Measurements from ENCODE around the gene FZD7. TPM values are rescaled to one million over a fixed set of nuclear protein-coding genes. Genes with fewer than 3 reads are reported as not detected.

The FZD7 gene
- total and polyA plus RNA-seq, 9 of the 15 experiments (the other 6 are each of a cell fraction or from before 2014, with no cell fraction given), result 0.11 to 2.4 (median 0.69) TPM

DNA sequence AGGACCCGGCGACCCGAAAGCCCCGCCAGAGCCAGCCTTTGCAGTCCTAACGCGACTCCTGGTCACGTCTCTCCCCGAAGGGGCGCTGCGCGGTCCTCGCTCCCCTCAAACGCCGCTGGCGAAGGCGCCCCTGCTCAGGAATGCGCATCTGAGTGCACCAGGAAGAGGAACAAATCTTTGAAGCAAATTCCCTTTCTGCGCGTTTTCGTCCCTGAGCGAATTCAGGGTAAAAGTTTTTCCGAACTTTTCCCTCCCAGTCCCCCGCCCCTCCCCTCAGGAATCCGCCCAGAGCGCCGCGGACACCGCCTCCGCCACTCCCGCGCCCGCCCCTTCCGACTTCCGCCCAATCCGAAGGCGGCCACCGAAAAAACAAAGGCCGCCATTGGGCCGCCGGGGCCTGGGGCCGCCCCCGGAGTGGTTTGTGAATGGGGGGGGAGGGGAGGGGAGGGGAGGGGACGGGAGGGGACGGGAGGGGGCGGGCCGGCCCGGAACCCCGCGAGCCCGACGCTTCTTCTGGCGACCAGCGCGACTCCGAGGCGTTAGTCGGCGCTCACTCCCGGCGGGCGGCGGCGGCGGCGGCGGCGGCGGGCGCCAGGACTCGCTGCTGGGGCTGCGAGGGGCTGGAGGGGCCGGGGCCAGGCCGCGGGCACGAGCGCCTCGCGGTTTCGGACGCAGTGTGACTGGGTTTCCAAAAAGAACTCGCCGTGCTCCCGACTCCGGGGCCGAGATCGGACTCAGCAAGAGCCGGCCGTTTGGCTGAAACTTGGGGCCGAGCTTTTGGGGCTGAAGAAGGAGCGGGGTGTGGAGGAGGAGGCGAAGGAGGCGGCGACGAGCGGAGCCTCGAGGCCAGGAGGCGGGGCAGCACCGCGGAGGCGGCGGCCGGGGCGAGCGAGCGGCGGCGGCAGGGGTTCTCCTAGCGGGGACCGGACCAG is at the start of gene FZD7 (continued):
- TF ChIP-seq ZNF79 (CRISPR knock-in tag; IDR thresholded peaks at IDR 0.05; ENCODE audit: low read depth), result no peak
- TF ChIP-seq XRCC4 (IDR thresholded peaks at IDR 0.05; ENCODE audit: extremely low read depth, insufficient read depth, insufficient read length), result no peak
- no peak for TF ChIP-seq NUFIP1 (IDR thresholded peaks at IDR 0.05; ENCODE audit: partially characterized antibody)
- no peak for TF ChIP-seq CBX2 (IDR thresholded peaks at IDR 0.05; ENCODE audit: insufficient read depth, low read length, poor library complexity, severe bottlenecking)
- no peak for TF ChIP-seq ZNF282 (CRISPR knock-in tag; IDR thresholded peaks at IDR 0.05)
- no peak for TF ChIP-seq YBX1 (IDR thresholded peaks at IDR 0.05)
- peak; percentile 29 for TF ChIP-seq CCNT2 (IDR thresholded peaks at IDR 0.05; ENCODE audit: borderline replicate concordance, extremely low read depth, insufficient read length, low read depth, low read length)
- peak; percentile 68 for TF ChIP-seq CREM (IDR thresholded peaks at IDR 0.05; ENCODE audit: low read depth)
- TF ChIP-seq, protein P1, sequence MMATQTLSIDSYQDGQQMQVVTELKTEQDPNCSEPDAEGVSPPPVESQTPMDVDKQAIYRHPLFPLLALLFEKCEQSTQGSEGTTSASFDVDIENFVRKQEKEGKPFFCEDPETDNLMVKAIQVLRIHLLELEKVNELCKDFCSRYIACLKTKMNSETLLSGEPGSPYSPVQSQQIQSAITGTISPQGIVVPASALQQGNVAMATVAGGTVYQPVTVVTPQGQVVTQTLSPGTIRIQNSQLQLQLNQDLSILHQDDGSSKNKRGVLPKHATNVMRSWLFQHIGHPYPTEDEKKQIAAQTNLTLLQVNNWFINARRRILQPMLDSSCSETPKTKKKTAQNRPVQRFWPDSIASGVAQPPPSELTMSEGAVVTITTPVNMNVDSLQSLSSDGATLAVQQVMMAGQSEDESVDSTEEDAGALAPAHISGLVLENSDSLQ (IDR thresholded peaks at IDR 0.05), result no peak
- peak; percentile 13 for TF ChIP-seq NEUROD1 (IDR thresholded peaks at IDR 0.05; ENCODE audit: borderline replicate concordance, low read depth, low read length, partially characterized antibody)
- peak; percentile 39; the same call in 1 of the 2 replicates for TF ChIP-seq ZBTB7A (IDR thresholded peaks at IDR 0.05; ENCODE audit: borderline replicate concordance, control insufficient read depth, low read depth, low read length)
- no peak for TF ChIP-seq BDP1 (IDR thresholded peaks at IDR 0.05; ENCODE audit: insufficient read depth, insufficient read length)
- no peak for TF ChIP-seq ZBED1 (IDR thresholded peaks at IDR 0.05)
- no peak; the same call in 1 of the 2 replicates for TF ChIP-seq CREB1 (IDR thresholded peaks at IDR 0.05)
- no peak for TF ChIP-seq CREB1 (CRISPR knock-in tag; IDR thresholded peaks at IDR 0.05)
- TF ChIP-seq NR3C1 (CRISPR knock-in tag; IDR thresholded peaks at IDR 0.05), result no peak
- TF ChIP-seq RAD51 (IDR thresholded peaks at IDR 0.05; ENCODE audit: borderline replicate concordance, low read depth), result no peak
- TF ChIP-seq SOX6 (IDR thresholded peaks at IDR 0.05), result no peak
- TF ChIP-seq HLTF (IDR thresholded peaks at IDR 0.05), result no peak
- TF ChIP-seq, protein P2, sequence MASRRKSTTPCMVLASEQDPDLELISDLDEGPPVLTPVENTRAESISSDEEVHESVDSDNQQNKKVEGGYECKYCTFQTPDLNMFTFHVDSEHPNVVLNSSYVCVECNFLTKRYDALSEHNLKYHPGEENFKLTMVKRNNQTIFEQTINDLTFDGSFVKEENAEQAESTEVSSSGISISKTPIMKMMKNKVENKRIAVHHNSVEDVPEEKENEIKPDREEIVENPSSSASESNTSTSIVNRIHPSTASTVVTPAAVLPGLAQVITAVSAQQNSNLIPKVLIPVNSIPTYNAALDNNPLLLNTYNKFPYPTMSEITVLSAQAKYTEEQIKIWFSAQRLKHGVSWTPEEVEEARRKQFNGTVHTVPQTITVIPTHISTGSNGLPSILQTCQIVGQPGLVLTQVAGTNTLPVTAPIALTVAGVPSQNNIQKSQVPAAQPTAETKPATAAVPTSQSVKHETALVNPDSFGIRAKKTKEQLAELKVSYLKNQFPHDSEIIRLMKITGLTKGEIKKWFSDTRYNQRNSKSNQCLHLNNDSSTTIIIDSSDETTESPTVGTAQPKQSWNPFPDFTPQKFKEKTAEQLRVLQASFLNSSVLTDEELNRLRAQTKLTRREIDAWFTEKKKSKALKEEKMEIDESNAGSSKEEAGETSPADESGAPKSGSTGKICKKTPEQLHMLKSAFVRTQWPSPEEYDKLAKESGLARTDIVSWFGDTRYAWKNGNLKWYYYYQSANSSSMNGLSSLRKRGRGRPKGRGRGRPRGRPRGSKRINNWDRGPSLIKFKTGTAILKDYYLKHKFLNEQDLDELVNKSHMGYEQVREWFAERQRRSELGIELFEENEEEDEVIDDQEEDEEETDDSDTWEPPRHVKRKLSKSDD (conservative IDR thresholded peaks at IDR 0.05; ENCODE audit: low read length), result no peak
- TF ChIP-seq SIN3B (IDR thresholded peaks at IDR 0.05; ENCODE audit: low read depth), result no peak
- TF ChIP-seq, protein P3, sequence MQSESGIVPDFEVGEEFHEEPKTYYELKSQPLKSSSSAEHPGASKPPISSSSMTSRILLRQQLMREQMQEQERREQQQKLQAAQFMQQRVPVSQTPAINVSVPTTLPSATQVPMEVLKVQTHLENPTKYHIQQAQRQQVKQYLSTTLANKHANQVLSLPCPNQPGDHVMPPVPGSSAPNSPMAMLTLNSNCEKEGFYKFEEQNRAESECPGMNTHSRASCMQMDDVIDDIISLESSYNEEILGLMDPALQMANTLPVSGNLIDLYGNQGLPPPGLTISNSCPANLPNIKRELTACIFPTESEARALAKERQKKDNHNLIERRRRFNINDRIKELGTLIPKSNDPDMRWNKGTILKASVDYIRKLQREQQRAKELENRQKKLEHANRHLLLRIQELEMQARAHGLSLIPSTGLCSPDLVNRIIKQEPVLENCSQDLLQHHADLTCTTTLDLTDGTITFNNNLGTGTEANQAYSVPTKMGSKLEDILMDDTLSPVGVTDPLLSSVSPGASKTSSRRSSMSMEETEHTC (IDR thresholded peaks at IDR 0.05), result no peak
- TF ChIP-seq RFX7 (CRISPR knock-in tag; IDR thresholded peaks at IDR 0.05), result no peak
- no peak for TF ChIP-seq DIDO1 (tag; IDR thresholded peaks at IDR 0.05; ENCODE audit: low read depth)

Data from K562 (cell line).